ENCODE results near the gene SPOCK3.

SPOCK3 gene

GRCh38 chr4:167248271-167248670 is 14.0 kb upstream of the SPOCK3 start:
- TF ChIP-seq NFIC (IDR thresholded peaks at IDR 0.05): no peak
- TF ChIP-seq TCF12 (IDR thresholded peaks at IDR 0.05; ENCODE audit: low read depth): no peak
- no peak for TF ChIP-seq TEAD4 (IDR thresholded peaks at IDR 0.05)
- TF ChIP-seq EP300 (IDR thresholded peaks at IDR 0.05; ENCODE audit: borderline replicate concordance): no peak
- TF ChIP-seq, protein P1, sequence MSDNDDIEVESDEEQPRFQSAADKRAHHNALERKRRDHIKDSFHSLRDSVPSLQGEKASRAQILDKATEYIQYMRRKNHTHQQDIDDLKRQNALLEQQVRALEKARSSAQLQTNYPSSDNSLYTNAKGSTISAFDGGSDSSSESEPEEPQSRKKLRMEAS (IDR thresholded peaks at IDR 0.05): no peak
- no peak for TF ChIP-seq CEBPB (IDR thresholded peaks at IDR 0.05)
- no peak for TF ChIP-seq FOXM1 (IDR thresholded peaks at IDR 0.05; ENCODE audit: borderline replicate concordance, low read depth)
- TF ChIP-seq, protein P2, sequence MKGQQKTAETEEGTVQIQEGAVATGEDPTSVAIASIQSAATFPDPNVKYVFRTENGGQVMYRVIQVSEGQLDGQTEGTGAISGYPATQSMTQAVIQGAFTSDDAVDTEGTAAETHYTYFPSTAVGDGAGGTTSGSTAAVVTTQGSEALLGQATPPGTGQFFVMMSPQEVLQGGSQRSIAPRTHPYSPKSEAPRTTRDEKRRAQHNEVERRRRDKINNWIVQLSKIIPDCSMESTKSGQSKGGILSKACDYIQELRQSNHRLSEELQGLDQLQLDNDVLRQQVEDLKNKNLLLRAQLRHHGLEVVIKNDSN (IDR thresholded peaks at IDR 0.05): no peak

DNA sequence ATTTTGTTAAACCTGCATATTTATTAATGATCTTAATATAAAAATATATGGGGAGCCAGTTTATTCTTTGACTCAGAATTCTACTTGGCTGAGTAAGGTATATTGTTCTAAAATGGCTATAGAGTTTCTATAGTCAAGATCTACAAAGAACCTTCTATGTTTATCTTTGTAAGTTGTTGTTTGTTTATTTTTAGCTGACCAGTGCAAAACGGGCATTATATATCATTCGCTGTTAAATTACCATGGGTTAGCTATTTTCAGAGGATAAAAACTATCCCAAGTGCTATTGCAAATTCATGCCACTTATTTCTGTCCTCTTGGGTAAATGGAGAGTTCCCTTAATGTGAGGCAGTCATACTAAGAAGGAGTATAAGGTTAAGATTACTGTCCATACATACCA is 5.3 kb upstream of the SPOCK3 start:
- TF ChIP-seq, protein P1 (IDR thresholded peaks at IDR 0.05): no peak
- TF ChIP-seq TCF12 (IDR thresholded peaks at IDR 0.05; ENCODE audit: low read depth) (no peak), TEAD4 (IDR thresholded peaks at IDR 0.05) (no peak), NFIC (IDR thresholded peaks at IDR 0.05) (no peak)

DNA sequence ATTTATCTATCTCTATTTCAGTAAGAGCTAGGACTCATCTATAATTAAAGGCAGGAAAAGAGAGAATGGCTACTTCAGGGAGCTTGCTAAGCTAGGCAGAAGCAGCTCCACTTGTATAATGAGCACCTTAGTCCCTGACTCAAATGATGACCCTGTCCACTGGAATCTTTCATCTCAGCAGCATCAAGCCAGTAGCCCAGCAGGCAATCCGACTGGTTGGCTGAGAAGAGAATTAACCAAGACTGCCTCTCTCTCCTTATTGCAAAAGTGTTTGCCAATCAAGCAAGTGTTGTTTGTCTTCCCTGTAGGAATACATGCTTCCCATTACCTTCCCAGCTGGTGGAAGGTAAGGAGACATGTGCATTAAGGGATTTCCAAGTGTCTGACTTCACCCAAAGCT is 3.9 kb upstream of the SPOCK3 start:
- TF ChIP-seq EGR1 (IDR thresholded peaks at IDR 0.05): no peak
- TF ChIP-seq YY1 (IDR thresholded peaks at IDR 0.05; ENCODE audit: low read depth): no peak
- TF ChIP-seq RAD21 (IDR thresholded peaks at IDR 0.05; ENCODE audit: low read depth): no peak
- TF ChIP-seq TAF1 (IDR thresholded peaks at IDR 0.05; ENCODE audit: low read depth): no peak
- TF ChIP-seq, protein P2 (IDR thresholded peaks at IDR 0.05): no peak
- no peak for TF ChIP-seq CEBPB (IDR thresholded peaks at IDR 0.05)
- TF ChIP-seq NFIC (IDR thresholded peaks at IDR 0.05): no peak
- TF ChIP-seq, protein P3, sequence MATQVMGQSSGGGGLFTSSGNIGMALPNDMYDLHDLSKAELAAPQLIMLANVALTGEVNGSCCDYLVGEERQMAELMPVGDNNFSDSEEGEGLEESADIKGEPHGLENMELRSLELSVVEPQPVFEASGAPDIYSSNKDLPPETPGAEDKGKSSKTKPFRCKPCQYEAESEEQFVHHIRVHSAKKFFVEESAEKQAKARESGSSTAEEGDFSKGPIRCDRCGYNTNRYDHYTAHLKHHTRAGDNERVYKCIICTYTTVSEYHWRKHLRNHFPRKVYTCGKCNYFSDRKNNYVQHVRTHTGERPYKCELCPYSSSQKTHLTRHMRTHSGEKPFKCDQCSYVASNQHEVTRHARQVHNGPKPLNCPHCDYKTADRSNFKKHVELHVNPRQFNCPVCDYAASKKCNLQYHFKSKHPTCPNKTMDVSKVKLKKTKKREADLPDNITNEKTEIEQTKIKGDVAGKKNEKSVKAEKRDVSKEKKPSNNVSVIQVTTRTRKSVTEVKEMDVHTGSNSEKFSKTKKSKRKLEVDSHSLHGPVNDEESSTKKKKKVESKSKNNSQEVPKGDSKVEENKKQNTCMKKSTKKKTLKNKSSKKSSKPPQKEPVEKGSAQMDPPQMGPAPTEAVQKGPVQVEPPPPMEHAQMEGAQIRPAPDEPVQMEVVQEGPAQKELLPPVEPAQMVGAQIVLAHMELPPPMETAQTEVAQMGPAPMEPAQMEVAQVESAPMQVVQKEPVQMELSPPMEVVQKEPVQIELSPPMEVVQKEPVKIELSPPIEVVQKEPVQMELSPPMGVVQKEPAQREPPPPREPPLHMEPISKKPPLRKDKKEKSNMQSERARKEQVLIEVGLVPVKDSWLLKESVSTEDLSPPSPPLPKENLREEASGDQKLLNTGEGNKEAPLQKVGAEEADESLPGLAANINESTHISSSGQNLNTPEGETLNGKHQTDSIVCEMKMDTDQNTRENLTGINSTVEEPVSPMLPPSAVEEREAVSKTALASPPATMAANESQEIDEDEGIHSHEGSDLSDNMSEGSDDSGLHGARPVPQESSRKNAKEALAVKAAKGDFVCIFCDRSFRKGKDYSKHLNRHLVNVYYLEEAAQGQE (IDR thresholded peaks at IDR 0.05; ENCODE audit: low read depth): no peak
- TF ChIP-seq TCF12 (IDR thresholded peaks at IDR 0.05; ENCODE audit: low read depth): no peak
- no peak for TF ChIP-seq FOXM1 (IDR thresholded peaks at IDR 0.05; ENCODE audit: borderline replicate concordance, low read depth)
- no peak for TF ChIP-seq TEAD4 (IDR thresholded peaks at IDR 0.05)
- TF ChIP-seq CREB1 (IDR thresholded peaks at IDR 0.05; ENCODE audit: low read depth): no peak

GRCh38 chr4:167233685-167234315 is 494 bp downstream of the SPOCK3 start:
- TF ChIP-seq YY1 (IDR thresholded peaks at IDR 0.05; ENCODE audit: low read depth) (no peak), TCF12 (IDR thresholded peaks at IDR 0.05; ENCODE audit: low read depth) (no peak), TEAD4 (IDR thresholded peaks at IDR 0.05) (no peak), EP300 (IDR thresholded peaks at IDR 0.05; ENCODE audit: borderline replicate concordance) (no peak), FOXM1 (IDR thresholded peaks at IDR 0.05; ENCODE audit: borderline replicate concordance, low read depth) (no peak), CREB1 (IDR thresholded peaks at IDR 0.05; ENCODE audit: low read depth) (no peak), RAD21 (IDR thresholded peaks at IDR 0.05; ENCODE audit: low read depth) (no peak), CEBPB (IDR thresholded peaks at IDR 0.05) (no peak), EGR1 (IDR thresholded peaks at IDR 0.05) (no peak), TAF1 (IDR thresholded peaks at IDR 0.05; ENCODE audit: low read depth) (no peak)
- TF ChIP-seq, protein P1 (IDR thresholded peaks at IDR 0.05): no peak
- TF ChIP-seq, protein P2 (IDR thresholded peaks at IDR 0.05): no peak

DNA sequence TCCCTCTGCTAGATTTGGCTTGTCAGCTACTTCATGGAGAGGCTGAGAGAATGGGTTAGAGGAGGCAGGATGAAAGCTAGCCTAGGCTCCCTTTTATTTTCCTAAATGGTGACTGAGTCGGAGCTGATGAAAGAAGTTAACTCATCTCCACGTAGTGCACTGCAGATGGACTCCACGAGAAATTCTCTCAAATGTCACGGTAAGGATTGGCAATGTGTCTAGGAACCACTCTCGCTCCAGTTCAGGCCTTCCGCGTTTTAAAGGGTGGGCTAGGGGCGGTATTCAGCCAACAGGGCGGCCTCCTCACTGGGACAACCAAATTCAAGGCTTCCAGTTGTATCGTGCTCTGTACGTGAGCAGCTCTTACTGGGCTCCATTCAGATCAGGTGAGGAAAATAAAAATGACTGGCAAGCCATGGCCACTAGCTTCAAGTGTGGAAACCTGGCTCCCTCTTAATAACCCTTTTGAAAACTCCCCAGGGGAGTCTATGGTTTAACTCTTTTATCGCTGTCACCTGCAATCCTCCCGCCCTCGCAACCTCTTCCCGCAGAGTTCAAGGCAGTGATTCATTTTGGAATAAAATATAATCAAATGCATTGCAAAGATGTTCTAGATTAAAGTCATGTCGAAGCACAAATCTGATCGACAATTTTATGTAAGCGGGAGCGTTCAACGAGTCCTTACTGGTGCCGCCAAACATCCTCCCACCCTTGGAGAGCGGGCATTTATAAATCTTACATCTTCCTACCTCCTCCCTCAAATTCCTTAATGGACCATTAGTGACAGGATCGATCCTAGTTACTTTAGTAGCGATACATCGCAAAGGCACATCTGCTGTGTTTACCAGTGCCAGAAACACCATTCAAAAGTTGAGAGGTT is 1.2 kb downstream of the SPOCK3 start:
- no peak for TF ChIP-seq EP300 (IDR thresholded peaks at IDR 0.05; ENCODE audit: borderline replicate concordance)
- no peak for TF ChIP-seq YY1 (IDR thresholded peaks at IDR 0.05; ENCODE audit: low read depth)
- TF ChIP-seq TAF1 (IDR thresholded peaks at IDR 0.05; ENCODE audit: low read depth): no peak
- TF ChIP-seq, protein P2 (IDR thresholded peaks at IDR 0.05): no peak
- no peak for TF ChIP-seq RAD21 (IDR thresholded peaks at IDR 0.05; ENCODE audit: low read depth)
- TF ChIP-seq ZBTB7A (IDR thresholded peaks at IDR 0.05; ENCODE audit: low read depth): no peak
- no peak for TF ChIP-seq TCF12 (IDR thresholded peaks at IDR 0.05; ENCODE audit: low read depth)
- TF ChIP-seq, protein P3 (IDR thresholded peaks at IDR 0.05; ENCODE audit: low read depth): no peak
- TF ChIP-seq CEBPB (IDR thresholded peaks at IDR 0.05): no peak
- TF ChIP-seq CREB1 (IDR thresholded peaks at IDR 0.05; ENCODE audit: low read depth): no peak
- TF ChIP-seq NFIC (IDR thresholded peaks at IDR 0.05): no peak
